Activated naive CD4-positive, alpha-beta T cell treated with anti-CD3 and anti-CD28 coated beads for 36 hours (primary cell): ENCODE data around the gene GREB1L. TPM values are rescaled to one million over a fixed set of nuclear protein-coding genes. Genes with fewer than 3 reads are reported as not detected.

Experiments
- CTCF ChIA-PET: fragments of 350-600 bp; sonication (Branson Sonifier 250); formaldehyde crosslinking; loops from one replicate; lab custom pipeline; 2021; ENCODE audit warnings: antibody characterized with exemption; lab: Charles Lee
- DNase-seq: peaks from one replicate; pipeline ENCODE4 v3.0.0-alpha.2; 2020
- H3K27ac Mint-ChIP-seq: one replicate; pipeline ENCODE4 v1.8.0; 2021; ENCODE audit warnings: mild to moderate bottlenecking, mixed read lengths
- H3K27me3 Mint-ChIP-seq: one replicate; pipeline ENCODE4 v1.8.0; 2021; ENCODE audit warnings: low read depth, mixed read lengths
- H3K36me3 Mint-ChIP-seq: one replicate; pipeline ENCODE4 v1.8.0; 2021; ENCODE audit warnings: low read depth, mixed read lengths
- H3K4me1 Mint-ChIP-seq: one replicate; pipeline ENCODE4 v1.8.0; 2021; ENCODE audit warnings: low read depth, mixed read lengths
- H3K4me3 Mint-ChIP-seq: one replicate; pipeline ENCODE4 v1.8.0; 2021; ENCODE audit warnings: mild to moderate bottlenecking, moderate library complexity, mixed read lengths
- H3K9me3 Mint-ChIP-seq: one replicate; pipeline ENCODE4 v1.8.0; 2021; ENCODE audit warnings: mixed read lengths
- intact Hi-C: fragments of 100-400 bp; cut with micrococcal nuclease; formaldehyde crosslinking; loops from one replicate; pipeline ENCODE4 v1.15.1; 2023
- total RNA-seq, 2 experiments: library from RNA; stranded (reverse); gene quantifications; one replicate each; pipeline ENCODE4 v1.2.3, GENCODE V29; 2021

Gene GREB1L
- total RNA-seq, 2 experiments from 2014 or later: not detected

- H3K9me3 Mint-ChIP-seq: no peaks in the 10 kb centered on the region
- no peak overlapping the region for H3K27ac Mint-ChIP-seq
- H3K27me3 Mint-ChIP-seq: peaks cover 12% of the 10 kb centered on the region
- peak; percentile 20 for DNase-seq
- H3K4me3 Mint-ChIP-seq: no peak overlapping the region
- H3K36me3 Mint-ChIP-seq: no peaks in the 10 kb centered on the region
- CTCF ChIA-PET: interaction anchor here (1.0 to 1.3 kb wide), 5 partner anchors 11 to 257 kb away, joined by 3 to 5 read pairs (median 3); no protein-coding TSS in a partner anchor
- intact Hi-C loops: loop anchor here (1.0 kb wide), 1 partner anchor 249 kb away; no protein-coding TSS in a partner anchor
- H3K4me1 Mint-ChIP-seq: no peaks in the 10 kb centered on the region
Observed at GRCh38 chr18:21444465-21445212, 202.6 kb downstream of the GREB1L start.

GRCh38 chr18:21448299-21448698 is 206.3 kb downstream of the GREB1L start:
- Mint-ChIP-seq H3K9me3 (no peaks in the 10 kb centered on the region), H3K4me3 (no peak overlapping the region), H3K27me3 (peaks cover 24% of the 10 kb centered on the region), H3K27ac (no peak overlapping the region), H3K4me1 (no peaks in the 10 kb centered on the region), H3K36me3 (no peaks in the 10 kb centered on the region)
- intact Hi-C loops: no loop called here
- CTCF ChIA-PET: no interaction called here
- no peak for DNase-seq

- Mint-ChIP-seq H3K27me3 (peaks cover 14% of the 10 kb centered on the region), H3K4me3 (no peak overlapping the region), H3K4me1 (no peaks in the 10 kb centered on the region), H3K9me3 (no peaks in the 10 kb centered on the region), H3K27ac (no peak overlapping the region), H3K36me3 (no peaks in the 10 kb centered on the region)
- intact Hi-C loops: no loop called here
- CTCF ChIA-PET: interaction anchor here (0.6 kb wide), 2 partner anchors 148 to 254 kb away, joined by 4 read pairs; no protein-coding TSS in a partner anchor
- DNase-seq: no peak
Observed at GRCh38 chr18:21449367-21450290, 207.6 kb downstream of the GREB1L start.

DNA sequence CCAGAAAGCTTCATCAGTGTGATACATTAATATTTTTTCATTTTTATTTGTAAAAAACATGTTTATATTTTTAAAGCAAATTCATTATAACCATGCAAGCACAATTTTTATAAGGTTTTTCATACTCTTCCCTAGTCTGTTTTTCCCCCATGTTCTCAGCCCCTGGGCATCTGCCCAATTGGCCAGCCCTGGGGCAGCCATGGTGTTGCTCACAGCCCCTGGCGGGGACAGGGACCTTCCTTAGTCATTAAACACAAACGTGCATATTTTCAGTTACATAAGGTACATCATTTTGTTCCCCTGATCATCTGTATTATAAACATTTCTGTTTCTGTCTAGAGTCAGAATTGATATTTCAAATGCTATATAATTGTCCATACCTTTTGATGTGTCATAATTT is 208.5 kb downstream of the GREB1L start:
- no peaks in the 10 kb centered on the region for H3K9me3 Mint-ChIP-seq
- CTCF ChIA-PET: no interaction called here
- H3K27ac Mint-ChIP-seq: no peak overlapping the region
- intact Hi-C loops: no loop called here
- peaks cover 14% of the 10 kb centered on the region for H3K27me3 Mint-ChIP-seq
- DNase-seq: no peak
- H3K4me1 Mint-ChIP-seq: no peaks in the 10 kb centered on the region
- H3K4me3 Mint-ChIP-seq: no peak overlapping the region
- no peaks in the 10 kb centered on the region for H3K36me3 Mint-ChIP-seq

GRCh38 chr18:21450913-21451312 is 208.9 kb downstream of the GREB1L start:
- no peak overlapping the region for H3K4me3 Mint-ChIP-seq
- H3K36me3 Mint-ChIP-seq: no peaks in the 10 kb centered on the region
- H3K27ac Mint-ChIP-seq: no peak overlapping the region
- CTCF ChIA-PET: interaction anchor here (0.6 kb wide), 2 partner anchors 117 to 1126 kb away, joined by 3 to 5 read pairs; no protein-coding TSS in a partner anchor
- H3K4me1 Mint-ChIP-seq: no peaks in the 10 kb centered on the region
- intact Hi-C loops: no loop called here
- no peaks in the 10 kb centered on the region for H3K9me3 Mint-ChIP-seq
- H3K27me3 Mint-ChIP-seq: peaks cover 14% of the 10 kb centered on the region
- no peak for DNase-seq

GRCh38 chr18:21451851-21452250 is 209.8 kb downstream of the GREB1L start:
- H3K4me1 Mint-ChIP-seq: no peaks in the 10 kb centered on the region
- intact Hi-C loops: no loop called here
- peaks cover 14% of the 10 kb centered on the region for H3K27me3 Mint-ChIP-seq
- H3K27ac Mint-ChIP-seq: no peak overlapping the region
- no peaks in the 10 kb centered on the region for H3K9me3 Mint-ChIP-seq
- CTCF ChIA-PET: no interaction called here
- no peak for DNase-seq
- no peak overlapping the region for H3K4me3 Mint-ChIP-seq
- no peaks in the 10 kb centered on the region for H3K36me3 Mint-ChIP-seq

DNA sequence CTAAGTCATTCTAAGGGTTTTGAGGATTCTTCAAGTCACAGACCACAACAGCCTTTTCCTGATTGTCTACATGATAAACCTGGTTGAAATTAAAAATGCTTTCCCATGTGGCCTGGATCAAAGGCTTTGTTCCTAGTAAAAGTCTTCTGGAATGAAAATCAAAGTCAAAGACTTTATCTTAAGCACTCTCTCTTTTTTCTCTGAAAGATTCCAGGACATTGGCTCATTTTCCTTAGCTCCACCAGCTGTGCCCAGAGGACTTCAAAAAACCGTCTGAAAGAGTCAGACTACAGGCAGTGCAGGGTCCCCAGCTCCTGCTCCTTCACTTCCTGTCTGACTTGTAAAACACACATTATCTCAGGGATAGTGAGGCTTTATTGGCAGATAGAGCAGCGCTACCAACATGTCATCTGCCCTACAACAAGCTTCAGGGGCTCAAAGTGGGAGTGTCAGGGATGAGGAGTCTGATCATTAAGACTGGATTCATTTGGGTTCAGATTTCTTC is 210.3 kb downstream of the GREB1L start:
- H3K27me3 Mint-ChIP-seq: peaks cover 14% of the 10 kb centered on the region
- DNase-seq: no peak
- CTCF ChIA-PET: no interaction called here
- H3K27ac Mint-ChIP-seq: no peak overlapping the region
- H3K4me1 Mint-ChIP-seq: no peaks in the 10 kb centered on the region
- intact Hi-C loops: no loop called here
- no peaks in the 10 kb centered on the region for H3K9me3 Mint-ChIP-seq
- no peaks in the 10 kb centered on the region for H3K36me3 Mint-ChIP-seq
- no peak overlapping the region for H3K4me3 Mint-ChIP-seq

- no peak overlapping the region for H3K27ac Mint-ChIP-seq
- CTCF ChIA-PET: no interaction called here
- intact Hi-C loops: no loop called here
Observed at GRCh38 chr18:21452796-21453510, 210.9 kb downstream of the GREB1L start.

DNA sequence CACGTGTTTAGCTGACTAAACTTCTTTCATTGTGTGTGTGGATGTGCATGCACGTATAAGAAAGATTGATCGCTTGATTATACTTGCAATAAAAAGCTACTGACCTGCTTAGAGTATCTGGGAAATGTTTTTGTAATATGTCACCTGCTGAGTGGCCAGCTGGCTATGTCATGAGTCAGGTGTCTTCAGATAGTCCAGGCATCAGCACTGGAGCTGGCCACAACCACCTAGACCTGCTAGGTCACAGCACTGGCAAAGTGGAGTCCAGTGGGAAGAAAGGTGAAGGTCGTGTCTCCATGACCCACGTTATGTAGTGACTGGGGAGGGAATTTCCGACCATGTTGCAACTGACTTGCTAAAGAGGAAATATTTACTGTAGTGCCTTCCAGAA is 211.5 kb downstream of the GREB1L start:
- Mint-ChIP-seq H3K27me3 (peaks cover 14% of the 10 kb centered on the region), H3K4me1 (no peaks in the 10 kb centered on the region), H3K27ac (no peak overlapping the region), H3K4me3 (no peak overlapping the region), H3K9me3 (no peaks in the 10 kb centered on the region), H3K36me3 (no peaks in the 10 kb centered on the region)
- CTCF ChIA-PET: no interaction called here
- no peak for DNase-seq
- intact Hi-C loops: no loop called here

More at GRCh38 chr18:21452796-21453510, 210.9 kb downstream of the GREB1L start:
- Mint-ChIP-seq H3K36me3 (no peaks in the 10 kb centered on the region), H3K27me3 (peaks cover 14% of the 10 kb centered on the region), H3K4me1 (no peaks in the 10 kb centered on the region), H3K9me3 (no peaks in the 10 kb centered on the region), H3K4me3 (no peak overlapping the region)
- DNase-seq: no peak

- intact Hi-C loops: no loop called here
- no peaks in the 10 kb centered on the region for H3K36me3 Mint-ChIP-seq
- no peak overlapping the region for H3K27ac Mint-ChIP-seq
- CTCF ChIA-PET: interaction anchor here (0.7 kb wide), 1 partner anchor 132 kb away, joined by 3 read pairs; no protein-coding TSS in a partner anchor
- no peaks in the 10 kb centered on the region for H3K9me3 Mint-ChIP-seq
- peaks cover 13% of the 10 kb centered on the region for H3K27me3 Mint-ChIP-seq
- no peak overlapping the region for H3K4me3 Mint-ChIP-seq
- H3K4me1 Mint-ChIP-seq: no peaks in the 10 kb centered on the region
- DNase-seq: no peak
Observed at GRCh38 chr18:21454725-21455124, 212.7 kb downstream of the GREB1L start.

DNA sequence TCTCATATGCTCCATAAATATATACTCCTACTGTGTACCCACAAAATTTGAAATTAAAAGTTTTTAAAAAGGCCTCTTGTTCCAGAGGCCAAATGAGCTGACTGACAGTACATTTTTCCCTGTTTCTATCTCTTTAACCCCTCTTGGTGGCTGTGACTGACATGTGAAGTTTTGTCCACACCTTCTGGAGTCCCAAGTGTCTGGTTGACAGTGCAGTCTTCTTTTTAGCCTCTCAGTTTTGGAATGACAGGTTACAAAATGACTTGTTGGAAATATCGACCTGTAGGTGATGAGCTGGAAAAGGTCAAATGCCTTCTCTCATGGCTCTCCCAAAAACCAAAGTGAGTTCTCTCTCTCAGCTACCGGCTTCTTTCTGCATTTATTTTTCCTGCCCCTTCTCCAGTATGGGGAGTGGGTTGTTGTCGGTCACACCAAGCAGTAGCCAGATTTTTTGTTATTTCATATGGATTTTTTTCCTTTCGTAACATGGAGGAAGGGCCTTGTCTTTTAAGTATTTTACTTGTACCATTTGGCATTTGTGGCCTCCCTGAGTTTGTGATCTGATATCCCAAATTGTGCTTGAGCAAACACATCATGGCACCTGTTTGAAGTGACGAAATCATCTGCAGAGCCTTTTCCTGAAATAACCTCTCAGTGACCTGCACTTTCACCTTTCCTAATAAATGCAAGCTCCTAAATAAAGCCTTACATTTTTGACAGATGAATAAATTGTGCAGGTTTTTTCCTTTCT is 214.6 kb downstream of the GREB1L start:
- Mint-ChIP-seq H3K27me3 (peaks cover 9% of the 10 kb centered on the region), H3K36me3 (no peaks in the 10 kb centered on the region), H3K9me3 (no peaks in the 10 kb centered on the region), H3K4me1 (no peaks in the 10 kb centered on the region), H3K4me3 (no peak overlapping the region), H3K27ac (no peak overlapping the region)
- intact Hi-C loops: no loop called here
- CTCF ChIA-PET: interaction anchor here (1.1 kb wide), 1 partner anchor 12 kb away, joined by 4 read pairs; no protein-coding TSS in a partner anchor
- no peak for DNase-seq
